Endodermal cell (in vitro differentiated cells): ENCODE results near the gene HAVCR1. TPM values are rescaled to one million over a fixed set of nuclear protein-coding genes. Genes with fewer than 3 reads are reported as not detected.
"Not testable (repeated sequence)": the region's sequence is repeated elsewhere in the genome, so short reads cannot be mapped to it uniquely, and the experiment has no call there.

Source experiments
- DNase-seq: peaks from one replicate; pipeline ENCODE4 v3.0.0-alpha.2; 2017
- H3K27ac ChIP-seq: 2 replicates; pipeline ENCODE4 v1.5.1; 2013; ENCODE audit warnings: mild to moderate bottlenecking, low read depth, low read length, moderate library complexity
- H3K27me3 ChIP-seq: 2 replicates; pipeline ENCODE4 v1.6.1; 2013; ENCODE audit warnings: mild to moderate bottlenecking, low read length, moderate library complexity; ENCODE audit not compliant: insufficient read depth, control insufficient read depth, poor library complexity, severe bottlenecking
- H3K36me3 ChIP-seq: 2 replicates; pipeline ENCODE4 v1.7.0; 2013; ENCODE audit warnings: mild to moderate bottlenecking, low read length, moderate library complexity; ENCODE audit not compliant: control insufficient read depth, insufficient read depth
- H3K4me1 ChIP-seq: one replicate; pipeline ENCODE4 v1.7.0; 2013; ENCODE audit warnings: low read length; ENCODE audit not compliant: control insufficient read depth, insufficient read depth
- H3K4me3 ChIP-seq: 2 replicates; pipeline ENCODE4 v1.5.1; 2013; ENCODE audit warnings: mild to moderate bottlenecking, low read length, moderate library complexity
- H3K9ac ChIP-seq: 2 replicates; pipeline ENCODE4 v1.6.1; 2013; ENCODE audit warnings: mild to moderate bottlenecking, low read length, moderate library complexity; ENCODE audit not compliant: poor library complexity, severe bottlenecking; ENCODE audit errors: extremely low read depth
- H3K9me3 ChIP-seq: 2 replicates; pipeline ENCODE4 v1.6.1; 2013; ENCODE audit warnings: mild to moderate bottlenecking, low read length, moderate library complexity; ENCODE audit not compliant: control insufficient read depth
- H3K27ac Mint-ChIP-seq: 2 replicates; pipeline ENCODE4 v1.8.0; 2020; ENCODE audit warnings: mixed read lengths
- H3K27me3 Mint-ChIP-seq: 2 replicates; pipeline ENCODE4 v1.8.0; 2021; ENCODE audit warnings: mild to moderate bottlenecking, mixed read lengths; ENCODE audit not compliant: insufficient read depth
- H3K36me3 Mint-ChIP-seq: 2 replicates; pipeline ENCODE4 v1.8.0; 2020; ENCODE audit warnings: low read depth, mixed read lengths
- H3K4me1 Mint-ChIP-seq: 2 replicates; pipeline ENCODE4 v1.8.0; 2020; ENCODE audit warnings: mixed read lengths
- H3K4me3 Mint-ChIP-seq: 2 replicates; pipeline ENCODE4 v1.8.0; 2020; ENCODE audit warnings: mild to moderate bottlenecking, moderate library complexity, mixed read lengths
- H3K9me3 Mint-ChIP-seq: 2 replicates; pipeline ENCODE4 v1.8.0; 2020; ENCODE audit warnings: mild to moderate bottlenecking, mixed read lengths
- WGBS, 2 experiments: methylation state at CpG; one replicate each; pipeline versions ENCODE4 v1.1.5 to v1.1.7; 2013; ENCODE audit warnings: missing lambda C conversion rate in 2 of 2, mixed read lengths in 1 of 2; ENCODE audit not compliant: insufficient coverage in 1 of 2, insufficient read length in 1 of 2; 5-methylcytosine and 5-hydroxymethylcytosine counted together
- total RNA-seq, 2 donors: library from RNA; stranded (reverse); fragmentation: NEBNext Ultra II Directional in 1 of 2; extraction: Animal tissue kit (Norgen Biotek cat#: 25700) in 1 of 2; gene quantifications; 2 replicates in 1 of 2; 3 replicates in 1 of 2; pipeline ENCODE4 v1.2.1, GENCODE V29; 2021
- TF ChIP-seq, protein P1 (sequence below): fragments of 200-600 bp; sonication (generic); conservative IDR thresholded peaks from 2 replicates; pipeline ENCODE4 v1.5.0; 2021; ENCODE audit warnings: antibody characterized with exemption, mild to moderate bottlenecking

HAVCR1 gene
- total RNA-seq, 2 donors from 2014 or later: 0.59 to 0.60 TPM

DNA sequence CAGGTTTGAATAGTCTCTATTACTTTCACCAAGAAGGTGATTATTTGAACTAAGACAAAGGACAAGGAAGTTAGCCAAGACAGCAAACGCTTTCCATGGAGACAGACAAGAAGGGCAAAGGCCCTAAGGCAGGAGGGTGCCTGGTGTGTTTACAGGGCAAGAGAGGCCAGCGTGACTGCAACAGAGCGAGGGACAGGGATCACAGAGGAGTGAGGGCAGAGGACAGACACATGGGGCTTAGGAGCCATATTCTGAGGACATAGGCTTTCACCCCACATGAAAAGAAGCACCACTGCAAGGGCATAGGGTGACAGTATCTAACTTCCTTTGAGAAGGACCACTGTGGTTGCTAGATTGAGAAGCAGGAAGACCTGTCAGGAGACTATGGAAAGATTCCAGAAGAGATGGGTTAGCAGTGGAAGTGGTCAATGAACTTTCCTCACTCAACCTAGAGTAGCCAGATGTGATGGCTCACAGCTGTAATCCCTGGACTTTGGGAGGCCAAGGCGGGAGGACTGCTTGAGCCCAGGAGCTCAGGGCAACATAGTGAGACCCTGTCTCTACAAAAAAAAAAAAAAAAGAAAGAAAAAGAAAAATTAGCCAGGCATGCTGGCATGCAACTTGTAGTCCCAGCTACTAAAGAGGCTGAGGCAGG, 5.0 kb upstream of the HAVCR1 start:
- no peaks in the 10 kb centered on the region for H3K27me3 ChIP-seq
- H3K4me1 ChIP-seq: peaks cover under 1% of the 10 kb centered on the region
- Mint-ChIP-seq H3K27ac (no peak overlapping the region), H3K36me3 (no peaks in the 10 kb centered on the region), H3K27me3 (no peaks in the 10 kb centered on the region), H3K4me3 (no peak overlapping the region), H3K9me3 (no peaks in the 10 kb centered on the region), H3K4me1 (peaks cover 19% of the 10 kb centered on the region)
- H3K9me3 ChIP-seq: no peaks in the 10 kb centered on the region
- no peak overlapping the region for H3K9ac ChIP-seq
- H3K4me3 ChIP-seq: no peak overlapping the region
- H3K36me3 ChIP-seq: no peaks in the 10 kb centered on the region
- H3K27ac ChIP-seq: no peak overlapping the region
- TF ChIP-seq, protein P1, sequence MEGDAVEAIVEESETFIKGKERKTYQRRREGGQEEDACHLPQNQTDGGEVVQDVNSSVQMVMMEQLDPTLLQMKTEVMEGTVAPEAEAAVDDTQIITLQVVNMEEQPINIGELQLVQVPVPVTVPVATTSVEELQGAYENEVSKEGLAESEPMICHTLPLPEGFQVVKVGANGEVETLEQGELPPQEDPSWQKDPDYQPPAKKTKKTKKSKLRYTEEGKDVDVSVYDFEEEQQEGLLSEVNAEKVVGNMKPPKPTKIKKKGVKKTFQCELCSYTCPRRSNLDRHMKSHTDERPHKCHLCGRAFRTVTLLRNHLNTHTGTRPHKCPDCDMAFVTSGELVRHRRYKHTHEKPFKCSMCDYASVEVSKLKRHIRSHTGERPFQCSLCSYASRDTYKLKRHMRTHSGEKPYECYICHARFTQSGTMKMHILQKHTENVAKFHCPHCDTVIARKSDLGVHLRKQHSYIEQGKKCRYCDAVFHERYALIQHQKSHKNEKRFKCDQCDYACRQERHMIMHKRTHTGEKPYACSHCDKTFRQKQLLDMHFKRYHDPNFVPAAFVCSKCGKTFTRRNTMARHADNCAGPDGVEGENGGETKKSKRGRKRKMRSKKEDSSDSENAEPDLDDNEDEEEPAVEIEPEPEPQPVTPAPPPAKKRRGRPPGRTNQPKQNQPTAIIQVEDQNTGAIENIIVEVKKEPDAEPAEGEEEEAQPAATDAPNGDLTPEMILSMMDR: no peak
- no peak for DNase-seq
- WGBS, 2 experiments: 89% methylated on average over 3 to 4 of the region's 4 CpGs

- Histone ChIP-seq H3K36me3 (no peaks in the 10 kb centered on the region), H3K27me3 (no peaks in the 10 kb centered on the region), H3K9ac (no peak overlapping the region), H3K4me1 (peaks cover 3% of the 10 kb centered on the region), H3K4me3 (no peak overlapping the region), H3K27ac (no peak overlapping the region), H3K9me3 (no peaks in the 10 kb centered on the region)
- H3K36me3 Mint-ChIP-seq: no peaks in the 10 kb centered on the region
- no peak overlapping the region for H3K27ac Mint-ChIP-seq
- DNase-seq: no peak
- 71 to 82% methylated on average over 1 of the region's 3 CpGs for WGBS, 2 experiments
- TF ChIP-seq, protein P1: no peak
- no peak overlapping the region for H3K4me3 Mint-ChIP-seq
- no peaks in the 10 kb centered on the region for H3K9me3 Mint-ChIP-seq
- peaks cover 17% of the 10 kb centered on the region for H3K4me1 Mint-ChIP-seq
- H3K27me3 Mint-ChIP-seq: no peaks in the 10 kb centered on the region
These were observed 975 bp upstream of the HAVCR1 start for GRCh38 chr5:157059891-157060290.

DNA sequence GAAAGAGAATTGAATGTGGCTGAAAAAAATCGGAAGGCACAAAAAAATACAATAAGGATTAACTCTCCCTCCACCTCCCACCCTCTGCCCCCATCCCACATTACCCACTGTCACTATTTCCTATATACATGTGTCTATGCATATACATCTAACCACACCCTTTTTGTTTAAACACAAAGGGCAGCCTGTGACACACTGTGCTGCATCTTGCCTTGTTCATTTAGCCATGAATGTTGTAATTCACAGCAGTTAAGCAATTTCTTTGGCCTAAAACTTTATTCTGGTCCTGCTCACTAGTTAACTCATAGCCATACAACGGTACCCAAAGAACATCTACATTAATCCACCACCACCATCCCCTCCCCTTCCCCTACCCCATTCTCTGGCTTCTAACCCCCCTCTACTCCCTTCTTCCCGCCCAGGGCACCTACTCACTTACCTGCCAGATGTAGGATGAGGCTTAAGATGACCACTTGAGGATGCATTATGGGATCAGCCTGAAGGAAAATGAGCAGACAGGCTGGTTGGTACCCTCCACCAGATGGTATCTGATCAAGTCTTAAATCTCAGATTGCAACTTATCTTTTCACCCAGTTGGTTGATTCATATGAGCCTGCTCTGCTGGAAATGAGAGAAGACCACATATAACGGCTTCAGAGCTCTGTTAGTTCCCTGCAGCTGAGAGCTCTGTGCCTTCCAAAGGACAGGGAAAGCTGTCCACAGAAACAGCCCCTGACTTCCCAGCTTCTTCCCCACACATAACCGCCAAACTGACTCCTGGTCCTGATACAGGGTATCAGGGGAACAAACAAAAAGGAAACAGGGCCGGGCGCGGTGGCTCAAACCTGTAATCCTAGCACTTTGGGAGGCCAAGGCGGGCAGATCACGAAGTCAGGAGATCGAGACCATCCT, 1.2 kb downstream of the HAVCR1 start:
- no peak overlapping the region for H3K9ac ChIP-seq
- Mint-ChIP-seq H3K4me3 (no peak overlapping the region), H3K27me3 (no peaks in the 10 kb centered on the region), H3K4me1 (peaks cover 11% of the 10 kb centered on the region), H3K27ac (no peak overlapping the region), H3K9me3 (no peaks in the 10 kb centered on the region), H3K36me3 (no peaks in the 10 kb centered on the region)
- no peaks in the 10 kb centered on the region for H3K9me3 ChIP-seq
- TF ChIP-seq, protein P1: no peak
- H3K27ac ChIP-seq: no peak overlapping the region
- DNase-seq: no peak
- no peak overlapping the region for H3K4me3 ChIP-seq
- H3K36me3 ChIP-seq: no peaks in the 10 kb centered on the region
- WGBS, 2 experiments: 89 to 95% methylated on average over 8 to 10 of the region's 11 CpGs
- no peaks in the 10 kb centered on the region for H3K27me3 ChIP-seq
- H3K4me1 ChIP-seq: peaks cover 3% of the 10 kb centered on the region

GRCh38 chr5:157056848-157057247, 2.1 kb downstream of the HAVCR1 start:
- not testable (repeated sequence) for H3K9me3 Mint-ChIP-seq, H3K4me3 Mint-ChIP-seq, H3K9me3 ChIP-seq, H3K27ac Mint-ChIP-seq, H3K36me3 Mint-ChIP-seq, H3K9ac ChIP-seq, H3K27ac ChIP-seq, H3K4me1 ChIP-seq, H3K4me3 ChIP-seq, H3K27me3 Mint-ChIP-seq, DNase-seq, H3K27me3 ChIP-seq, H3K36me3 ChIP-seq
- WGBS, 2 experiments: 86 to 92% methylated on average over 6 of the region's 6 CpGs
- H3K4me1 Mint-ChIP-seq: peaks cover 11% of the 10 kb centered on the region
